HEK293 (cell line): ENCODE results near the gene BACH2.
A peak's percentile ranks its signal among the peaks of the same experiment; 100 is the strongest.

Experiments
- CTCF ChIA-PET: fragments of 350-600 bp; formaldehyde crosslinking; extraction: SDS; loops from one replicate; lab custom pipeline; 2021; ENCODE audit warnings: antibody characterized with exemption; lab: Yijun Ruan, JAX
- POLR2A ChIA-PET: fragments of 300-600 bp; formaldehyde crosslinking; extraction: SDS; loops from one replicate; lab custom pipeline; 2020; ENCODE audit warnings: antibody characterized with exemption, inconsistent platforms; lab: Yijun Ruan, JAX
- H3K27ac ChIP-seq: fragments of 200-500 bp; sonication (Bioruptor generic); 2 replicates; pipeline ENCODE4 v1.5.1; 2014; ENCODE audit warnings: low read depth, low read length, control low read depth, inconsistent platforms; ENCODE audit errors: extremely low read depth
- H3K36me3 ChIP-seq, 2 experiments: fragments of 200-500 bp in 1 of 2; sonication (Bioruptor generic) in 1 of 2; 1 replicate in 1 of 2; 2 replicates in 1 of 2; pipeline ENCODE4 v1.5.1; 2014 to 2017; ENCODE audit warnings: inconsistent platforms in 2 of 2, low read length in 2 of 2; ENCODE audit not compliant: control insufficient read depth in 2 of 2, insufficient read depth in 1 of 2
- H3K4me1 ChIP-seq: fragments of 200-500 bp; sonication (Bioruptor generic); 2 replicates; pipeline ENCODE4 v1.5.1; 2014; ENCODE audit warnings: mild to moderate bottlenecking, low read length, inconsistent platforms; ENCODE audit not compliant: control insufficient read depth, insufficient read depth
- H3K4me3 ChIP-seq: 2 replicates; pipeline ENCODE4 v1.5.1; 2011; ENCODE audit warnings: low read depth, mild to moderate bottlenecking, control low read depth, low read length, moderate library complexity
- H3K9me3 ChIP-seq: fragments of 200-500 bp; sonication (Bioruptor generic); 2 replicates; pipeline ENCODE4 v1.5.1; 2014; ENCODE audit warnings: low read depth, low read length, inconsistent platforms; ENCODE audit not compliant: control insufficient read depth, insufficient read depth
- GLI4 ChIP-seq: fragments of 450-650 bp; formaldehyde crosslinking; IDR thresholded peaks from 2 replicates; pipeline ENCODE4 v1.5.1; 2016; ENCODE audit warnings: missing biosample characterization, missing genetic modification characterization
- KLF10 ChIP-seq: fragments of 450-650 bp; IDR thresholded peaks from 2 replicates; pipeline ENCODE4 v1.5.1; 2018; ENCODE audit warnings: missing biosample characterization, mild to moderate bottlenecking, missing genetic modification characterization
- KLF9 ChIP-seq: fragments of 450-650 bp; formaldehyde crosslinking; IDR thresholded peaks from 2 replicates; pipeline ENCODE4 v1.5.1; 2016; ENCODE audit warnings: missing biosample characterization, missing genetic modification characterization, low read depth
- PRDM1 ChIP-seq: fragments of 450-650 bp; formaldehyde crosslinking; IDR thresholded peaks from 2 replicates; pipeline ENCODE4; 2016; ENCODE audit warnings: missing biosample characterization, missing genetic modification characterization
- RBAK ChIP-seq: fragments of 450-650 bp; formaldehyde crosslinking; IDR thresholded peaks from 2 replicates; pipeline ENCODE4 v1.5.1; 2016; ENCODE audit warnings: missing biosample characterization, missing genetic modification characterization
- ZFP3 ChIP-seq: fragments of 450-650 bp; formaldehyde crosslinking; IDR thresholded peaks from 2 replicates; pipeline ENCODE4 v1.5.1; 2016; ENCODE audit warnings: low read depth, missing biosample characterization, missing genetic modification characterization
- ZNF174 ChIP-seq: fragments of 450-650 bp; formaldehyde crosslinking; IDR thresholded peaks from 2 replicates; pipeline ENCODE4 v1.5.0; 2017; ENCODE audit warnings: missing biosample characterization, mild to moderate bottlenecking, missing genetic modification characterization
- ZNF521 ChIP-seq: fragments of 450-650 bp; formaldehyde crosslinking; IDR thresholded peaks from 2 replicates; pipeline ENCODE4 v1.5.1; 2017; ENCODE audit warnings: missing biosample characterization, mild to moderate bottlenecking, missing genetic modification characterization
- ZNF585B ChIP-seq: fragments of 450-650 bp; formaldehyde crosslinking; IDR thresholded peaks from 2 replicates; pipeline ENCODE4 v1.5.1; 2016; ENCODE audit warnings: missing biosample characterization, missing genetic modification characterization
- ZNF623 ChIP-seq: fragments of 450-650 bp; formaldehyde crosslinking; IDR thresholded peaks from 2 replicates; pipeline ENCODE4 v1.5.1; 2016; ENCODE audit warnings: missing biosample characterization, missing genetic modification characterization
- ZNF664 ChIP-seq: fragments of 450-650 bp; formaldehyde crosslinking; IDR thresholded peaks from 2 replicates; pipeline ENCODE4 v1.5.1; 2016; ENCODE audit warnings: missing biosample characterization, missing genetic modification characterization
- ZNF76 ChIP-seq: fragments of 450-650 bp; formaldehyde crosslinking; IDR thresholded peaks from 2 replicates; pipeline ENCODE4; 2016; ENCODE audit warnings: low read depth, missing biosample characterization, missing genetic modification characterization, borderline replicate concordance
- TF ChIP-seq, protein P1 (sequence below): fragments of 450-650 bp; formaldehyde crosslinking; IDR thresholded peaks from 2 replicates; pipeline ENCODE4 v1.5.1; 2017; ENCODE audit warnings: missing biosample characterization, missing genetic modification characterization
- TF ChIP-seq, protein P2 (sequence below): fragments of 450-650 bp; formaldehyde crosslinking; IDR thresholded peaks from 2 replicates; pipeline ENCODE4 v1.5.1; 2016; ENCODE audit warnings: missing biosample characterization, missing genetic modification characterization

BACH2 gene

DNA sequence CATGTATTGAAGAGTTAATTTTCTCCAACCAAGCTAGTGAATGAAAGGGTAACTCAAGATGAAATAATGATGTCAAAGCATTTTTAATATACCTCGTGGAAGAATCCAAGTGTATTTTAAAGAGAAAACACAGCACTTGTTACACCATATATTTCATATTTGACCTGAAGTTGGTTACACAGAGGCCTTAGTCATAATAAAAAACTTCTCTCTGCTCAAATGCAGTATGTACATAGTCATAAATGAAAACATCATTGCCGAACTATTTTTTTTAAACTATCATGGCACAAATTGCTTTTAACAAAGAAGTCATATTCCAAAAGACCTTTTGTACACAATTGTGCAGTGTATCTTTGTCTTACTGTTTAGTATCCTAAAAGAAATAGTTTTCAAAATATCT lies 43.0 kb downstream of the BACH2 start:
- ChIA-PET POLR2A (interaction anchor here (0.6 kb wide), 1 partner anchor 35 kb away, joined by 3 read pairs; no protein-coding TSS in a partner anchor), CTCF (interaction anchor here (0.9 kb wide), 1 partner anchor 334 kb away, joined by 7 read pairs; no protein-coding TSS in a partner anchor)
- no peak overlapping the region for H3K4me3 ChIP-seq
- H3K36me3 ChIP-seq = no peaks in the 10 kb centered on the region
- H3K27ac ChIP-seq = no peak overlapping the region
- H3K4me1 ChIP-seq = no peaks in the 10 kb centered on the region
- TF ChIP-seq GLI4 (tag by site-specific recombination) (no peak), ZNF76 (tag by site-specific recombination) (no peak), ZNF623 (tag by site-specific recombination) (no peak), RBAK (tag by site-specific recombination) (no peak), KLF10 (no peak), ZFP3 (no peak), ZNF521 (tag by site-specific recombination) (no peak), KLF9 (tag by site-specific recombination) (no peak)
- TF ChIP-seq, protein P1, sequence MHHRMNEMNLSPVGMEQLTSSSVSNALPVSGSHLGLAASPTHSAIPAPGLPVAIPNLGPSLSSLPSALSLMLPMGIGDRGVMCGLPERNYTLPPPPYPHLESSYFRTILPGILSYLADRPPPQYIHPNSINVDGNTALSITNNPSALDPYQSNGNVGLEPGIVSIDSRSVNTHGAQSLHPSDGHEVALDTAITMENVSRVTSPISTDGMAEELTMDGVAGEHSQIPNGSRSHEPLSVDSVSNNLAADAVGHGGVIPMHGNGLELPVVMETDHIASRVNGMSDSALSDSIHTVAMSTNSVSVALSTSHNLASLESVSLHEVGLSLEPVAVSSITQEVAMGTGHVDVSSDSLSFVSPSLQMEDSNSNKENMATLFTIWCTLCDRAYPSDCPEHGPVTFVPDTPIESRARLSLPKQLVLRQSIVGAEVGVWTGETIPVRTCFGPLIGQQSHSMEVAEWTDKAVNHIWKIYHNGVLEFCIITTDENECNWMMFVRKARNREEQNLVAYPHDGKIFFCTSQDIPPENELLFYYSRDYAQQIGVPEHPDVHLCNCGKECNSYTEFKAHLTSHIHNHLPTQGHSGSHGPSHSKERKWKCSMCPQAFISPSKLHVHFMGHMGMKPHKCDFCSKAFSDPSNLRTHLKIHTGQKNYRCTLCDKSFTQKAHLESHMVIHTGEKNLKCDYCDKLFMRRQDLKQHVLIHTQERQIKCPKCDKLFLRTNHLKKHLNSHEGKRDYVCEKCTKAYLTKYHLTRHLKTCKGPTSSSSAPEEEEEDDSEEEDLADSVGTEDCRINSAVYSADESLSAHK (tag by site-specific recombination) = no peak
- no peaks in the 10 kb centered on the region for H3K9me3 ChIP-seq

DNA sequence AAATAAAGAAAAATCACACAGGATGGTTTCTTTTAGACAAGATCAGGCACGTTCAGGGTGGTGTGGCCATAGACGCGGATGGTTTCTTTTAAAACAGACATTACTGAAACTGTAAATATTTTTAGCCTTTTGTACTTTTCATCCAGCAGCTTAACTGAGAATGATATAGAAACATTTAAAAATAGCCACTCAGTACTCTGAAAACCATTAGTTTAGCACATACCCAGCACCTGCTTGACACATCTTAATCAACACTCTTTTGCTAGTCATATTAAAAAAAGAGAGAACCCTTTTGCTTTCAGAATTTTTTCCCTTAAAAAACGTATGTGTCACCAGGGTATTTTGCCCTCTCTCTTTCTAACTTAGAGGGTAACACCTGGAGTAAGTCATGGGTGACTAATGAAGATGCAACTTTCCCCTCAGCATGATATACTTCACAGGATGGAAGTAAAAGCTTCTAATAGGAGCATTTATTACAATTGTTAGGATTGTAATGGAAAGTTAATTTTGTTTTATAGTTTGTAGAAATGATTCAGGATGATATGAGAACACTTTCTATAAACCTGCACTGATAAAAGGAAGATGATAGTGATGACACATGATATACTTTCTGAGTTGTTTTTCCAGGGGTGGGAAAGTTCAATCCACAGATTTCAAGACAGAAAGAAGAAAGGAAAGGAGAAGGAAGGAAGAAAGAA lies 45.2 kb downstream of the BACH2 start:
- ChIA-PET CTCF (interaction anchor here (0.5 to 0.8 kb wide), 4 partner anchors 22 to 90 kb away, joined by 3 to 4 read pairs (median 4); no protein-coding TSS in a partner anchor), POLR2A (no interaction called here)
- no peaks in the 10 kb centered on the region for H3K4me1 ChIP-seq
- no peaks in the 10 kb centered on the region for H3K9me3 ChIP-seq
- H3K4me3 ChIP-seq = no peak overlapping the region
- H3K27ac ChIP-seq = no peak overlapping the region
- TF ChIP-seq PRDM1 (tag by site-specific recombination) (peak; percentile 89), ZNF585B (tag by site-specific recombination) (no peak), ZNF664 (tag by site-specific recombination) (peak; percentile 10; the same call in 1 of the 2 replicates)
- TF ChIP-seq, protein P2, sequence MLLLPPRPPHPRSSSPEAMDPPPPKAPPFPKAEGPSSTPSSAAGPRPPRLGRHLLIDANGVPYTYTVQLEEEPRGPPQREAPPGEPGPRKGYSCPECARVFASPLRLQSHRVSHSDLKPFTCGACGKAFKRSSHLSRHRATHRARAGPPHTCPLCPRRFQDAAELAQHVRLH (tag by site-specific recombination) = no peak
- no peaks in the 10 kb centered on the region; a peak in 1 of 3 replicates for H3K36me3 ChIP-seq

DNA sequence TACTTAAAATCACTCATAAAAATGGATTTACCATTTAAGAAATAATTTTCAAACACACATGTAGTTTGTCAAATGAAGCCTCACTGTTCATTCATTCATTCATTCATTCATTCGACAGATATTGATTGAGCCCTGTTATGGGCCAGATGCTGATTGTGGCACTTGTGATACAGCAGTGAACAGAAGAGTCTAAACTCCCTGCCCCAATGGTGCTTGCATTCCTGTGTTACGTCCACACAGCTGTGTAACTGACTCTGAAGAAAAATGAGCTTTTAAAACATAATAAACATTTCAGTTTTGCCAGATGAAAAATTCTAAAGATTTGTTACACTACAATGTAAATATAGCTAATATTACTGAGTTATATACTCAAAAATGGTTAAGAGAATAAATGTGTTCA lies 46.2 kb downstream of the BACH2 start:
- TF ChIP-seq RBAK (tag by site-specific recombination) = no peak
- H3K4me1 ChIP-seq = no peaks in the 10 kb centered on the region
- ChIA-PET POLR2A (no interaction called here), CTCF (no interaction called here)
- no peaks in the 10 kb centered on the region; a peak in 1 of 3 replicates for H3K36me3 ChIP-seq
- H3K27ac ChIP-seq = no peak overlapping the region
- H3K9me3 ChIP-seq = no peaks in the 10 kb centered on the region
- no peak overlapping the region for H3K4me3 ChIP-seq

DNA sequence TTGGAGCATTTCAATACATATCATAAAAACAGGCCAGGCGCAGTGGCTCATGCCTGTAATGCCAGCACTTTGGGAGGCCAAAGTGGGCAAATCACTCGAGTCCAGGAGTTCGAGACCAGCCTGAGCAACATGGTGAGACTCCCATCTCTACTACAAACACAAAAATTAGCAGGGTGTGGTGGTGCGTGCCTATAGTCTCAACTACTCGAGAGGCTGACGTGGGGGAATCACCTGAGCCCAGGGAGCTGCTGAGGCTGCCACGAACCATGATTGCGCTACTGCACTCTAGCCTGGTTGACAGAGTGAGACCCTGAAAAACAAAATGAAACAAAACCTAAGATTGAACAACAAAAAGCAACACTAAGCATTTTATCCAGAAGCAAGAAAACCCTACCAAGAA lies 47.2 kb downstream of the BACH2 start:
- ChIA-PET POLR2A (interaction anchor here (0.6 kb wide), 1 partner anchor 31 kb away, joined by 6 read pairs; no protein-coding TSS in a partner anchor), CTCF (no interaction called here)
- Histone ChIP-seq H3K36me3 (no peaks in the 10 kb centered on the region; a peak in 1 of 3 replicates), H3K9me3 (no peaks in the 10 kb centered on the region), H3K4me1 (no peaks in the 10 kb centered on the region), H3K27ac (no peak overlapping the region), H3K4me3 (no peak overlapping the region)
- no peak for TF ChIP-seq ZNF174 (tag by site-specific recombination)
